Effector CD4-positive, alpha-beta T cell (primary cell): ENCODE data around the gene RANGRF.

Experiments used
- DNase-seq: peaks from one replicate; pipeline ENCODE4 v3.0.0-alpha.2; 2020

Gene RANGRF

GRCh38 chr17:8314797-8315763 lies 26.6 kb downstream of the RANGRF start:
- no peak for DNase-seq

GRCh38 chr17:8315764-8316217 lies 27.3 kb downstream of the RANGRF start:
- DNase-seq: no peak

DNA sequence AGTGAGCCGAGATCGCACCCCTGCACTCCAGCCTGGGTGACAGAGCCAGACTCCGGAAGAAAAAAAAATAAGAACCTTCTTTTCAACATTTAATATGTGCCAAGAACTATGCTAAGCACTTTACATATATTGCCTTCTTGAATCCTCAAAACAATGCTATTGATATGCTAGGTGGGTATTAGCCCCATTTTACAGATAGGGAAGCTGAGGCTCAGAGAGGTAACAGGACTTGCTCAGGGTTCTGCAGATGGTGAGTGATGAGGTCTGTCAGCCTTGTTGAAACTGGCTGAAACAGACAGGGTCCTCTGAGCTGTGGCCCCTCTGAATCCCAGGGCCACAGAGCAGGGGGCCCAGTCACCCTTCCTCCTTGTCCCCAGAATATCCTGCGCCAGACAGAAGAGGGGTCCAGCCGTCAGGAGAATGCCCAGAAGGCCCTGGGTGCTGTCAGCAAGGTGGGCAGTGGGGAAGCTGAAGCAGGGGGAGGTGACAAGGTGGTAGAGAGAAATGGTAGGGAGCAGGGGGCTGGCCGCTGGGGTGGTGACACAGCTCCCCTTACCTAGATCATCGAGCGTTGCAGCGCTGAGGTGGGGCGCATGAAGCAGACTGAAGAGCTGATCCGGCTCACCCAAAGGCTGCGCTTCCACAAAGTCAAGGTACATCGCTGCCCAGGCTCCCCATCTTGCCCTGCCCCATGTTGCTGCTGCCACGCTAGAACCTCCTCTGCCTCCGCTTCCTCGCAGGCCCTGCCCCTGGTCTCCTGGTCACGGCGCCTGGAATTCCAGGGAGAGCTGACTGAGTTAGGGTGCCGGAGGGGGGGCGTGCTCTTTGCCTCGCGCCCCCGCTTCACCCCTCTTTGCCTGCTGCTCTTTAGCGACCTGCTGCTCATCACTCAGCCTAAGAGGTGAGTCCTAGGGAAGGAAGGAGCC lies 29.8 kb downstream of the RANGRF start:
- DNase-seq: no peak

GRCh38 chr17:8320262-8320661 lies 31.8 kb downstream of the RANGRF start:
- DNase-seq: no peak

DNA sequence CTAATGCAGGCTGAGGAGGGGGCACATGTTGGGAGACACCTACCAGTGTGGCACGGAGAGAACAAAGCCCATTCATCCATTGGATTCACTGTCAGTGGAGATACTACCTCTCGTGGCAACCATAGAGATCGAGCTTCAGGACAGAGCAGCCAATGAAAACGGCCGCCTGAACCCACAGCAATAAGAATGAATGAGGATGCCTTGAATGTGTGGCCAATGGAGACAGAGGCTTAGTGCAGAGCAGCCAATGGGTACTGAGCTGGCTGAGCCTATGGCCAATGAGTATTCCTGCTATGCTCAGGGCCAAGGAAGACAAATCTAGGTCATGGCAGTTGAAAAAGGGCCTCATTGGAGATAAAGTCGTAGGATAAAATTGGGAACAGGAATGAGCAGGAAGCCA lies 32.5 kb downstream of the RANGRF start:
- DNase-seq: no peak

DNA sequence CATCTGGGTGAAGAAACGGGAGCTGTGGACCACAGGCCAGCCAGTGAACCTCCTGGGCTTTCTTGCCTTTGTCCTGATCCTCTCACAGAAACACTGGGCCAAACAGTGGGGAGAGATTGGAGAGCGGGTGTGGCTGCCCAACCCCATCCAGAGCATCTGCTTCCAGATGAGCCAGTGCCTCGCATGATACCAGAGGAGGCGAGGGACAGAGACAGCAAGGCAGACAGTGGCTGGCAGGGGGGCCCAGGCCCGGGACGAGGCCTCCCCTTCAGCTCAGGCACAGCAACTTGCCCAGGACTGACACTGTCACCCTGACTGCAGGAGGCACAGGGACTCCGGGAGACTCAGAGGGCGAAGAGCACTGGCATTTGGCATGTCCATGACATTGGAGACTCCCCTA lies 33.6 kb downstream of the RANGRF start:
- no peak for DNase-seq

DNA sequence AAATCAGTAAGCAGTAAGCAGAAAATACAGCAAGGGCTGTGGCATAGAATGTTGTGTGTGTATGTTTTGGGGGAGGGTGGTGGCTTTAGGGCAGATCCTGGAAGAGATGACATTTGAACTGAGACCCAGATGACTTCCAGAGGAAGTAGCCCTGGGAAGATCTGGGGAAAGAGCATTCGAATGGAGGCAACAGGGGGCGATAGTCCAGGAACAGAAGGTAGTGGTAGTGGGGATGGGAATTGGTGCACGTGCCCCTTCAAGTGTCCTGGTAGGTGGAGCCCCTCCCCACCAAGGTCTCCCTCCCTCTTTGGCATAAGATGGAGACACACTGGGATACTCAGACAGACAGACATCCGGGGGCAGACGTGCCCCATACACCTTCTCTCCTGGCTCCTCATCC lies 35.7 kb downstream of the RANGRF start:
- DNase-seq: no peak

DNA sequence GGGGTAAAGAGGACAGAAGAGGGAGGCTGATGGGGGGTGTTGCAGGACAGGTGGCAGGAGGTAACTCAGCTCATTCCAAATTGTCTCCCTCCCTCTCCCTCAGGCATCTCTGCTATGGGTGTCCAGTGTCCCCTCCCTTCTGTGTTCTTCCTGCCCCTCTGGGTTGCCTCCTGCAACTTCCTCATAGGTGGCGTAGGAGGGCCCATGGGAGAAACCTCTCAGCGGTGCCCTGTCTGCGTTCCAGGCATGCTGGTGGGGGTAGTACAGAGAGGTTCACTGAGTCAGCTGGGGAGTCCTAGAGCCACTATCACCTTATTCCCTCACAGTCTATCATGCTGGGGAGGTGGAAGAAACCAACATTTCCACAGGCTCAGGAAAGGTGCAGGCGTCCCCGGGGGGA lies 36.5 kb downstream of the RANGRF start:
- DNase-seq: no peak

GRCh38 chr17:8326511-8327302 lies 38.2 kb downstream of the RANGRF start:
- no peak for DNase-seq

DNA sequence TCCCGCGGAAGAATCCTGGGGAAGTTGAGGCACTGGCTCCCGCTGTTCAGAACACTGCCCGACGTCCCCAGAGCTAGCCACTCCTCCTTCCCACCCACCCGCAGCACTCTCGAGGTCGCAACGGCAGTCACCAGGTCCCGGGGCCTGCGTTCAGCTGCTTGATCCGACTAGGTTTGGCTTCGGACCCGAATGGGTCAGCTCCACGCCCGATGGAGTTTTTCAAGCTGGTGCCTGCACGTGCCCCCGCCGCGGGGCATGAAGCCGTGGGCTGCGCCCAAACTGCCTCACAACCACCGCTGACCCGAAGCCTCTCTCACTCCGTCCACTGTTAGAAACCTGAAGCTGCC lies 38.8 kb downstream of the RANGRF start:
- no peak for DNase-seq

DNA sequence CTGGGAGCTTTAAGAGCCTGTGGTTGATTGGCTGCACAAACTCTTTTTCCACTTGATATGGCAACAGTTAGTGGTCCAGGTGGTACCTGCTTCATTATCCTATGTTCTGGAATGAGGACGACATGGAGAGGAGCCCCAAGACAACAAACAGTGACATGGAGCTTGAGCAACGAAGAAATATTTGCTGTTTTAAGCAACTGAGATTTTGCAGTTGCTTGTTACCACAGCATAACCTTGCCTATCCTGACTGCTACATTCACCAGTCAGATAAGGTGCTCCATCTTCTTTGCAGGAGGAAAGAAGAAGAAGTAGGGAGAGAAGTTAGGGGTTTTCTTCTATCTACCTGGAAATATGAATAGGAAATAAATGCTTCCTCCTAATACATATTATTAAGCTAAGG lies 43.7 kb downstream of the RANGRF start:
- no peak for DNase-seq

DNA sequence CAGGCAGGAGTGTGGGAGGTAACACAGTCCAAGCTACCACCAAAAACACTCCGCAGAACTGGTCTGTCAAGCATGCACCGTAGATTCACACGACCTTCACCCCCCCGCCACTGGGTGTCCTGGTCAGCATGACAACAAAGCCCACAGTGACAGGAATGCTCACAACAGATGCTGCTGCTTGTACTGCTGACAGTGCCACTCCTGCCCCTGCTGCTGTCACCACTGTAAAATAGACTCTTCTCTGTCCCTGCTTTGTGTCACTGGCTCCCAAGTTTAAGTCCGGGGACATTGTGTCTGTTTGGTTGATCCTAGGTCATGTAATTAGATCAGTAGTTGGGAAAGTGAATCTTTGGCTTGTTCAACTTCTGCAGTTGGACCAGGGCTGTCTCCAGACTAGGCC lies 44.2 kb downstream of the RANGRF start:
- no peak for DNase-seq

- no peak for DNase-seq
Measured at GRCh38 chr17:8333281-8333680, 44.8 kb downstream of the RANGRF start.

DNA sequence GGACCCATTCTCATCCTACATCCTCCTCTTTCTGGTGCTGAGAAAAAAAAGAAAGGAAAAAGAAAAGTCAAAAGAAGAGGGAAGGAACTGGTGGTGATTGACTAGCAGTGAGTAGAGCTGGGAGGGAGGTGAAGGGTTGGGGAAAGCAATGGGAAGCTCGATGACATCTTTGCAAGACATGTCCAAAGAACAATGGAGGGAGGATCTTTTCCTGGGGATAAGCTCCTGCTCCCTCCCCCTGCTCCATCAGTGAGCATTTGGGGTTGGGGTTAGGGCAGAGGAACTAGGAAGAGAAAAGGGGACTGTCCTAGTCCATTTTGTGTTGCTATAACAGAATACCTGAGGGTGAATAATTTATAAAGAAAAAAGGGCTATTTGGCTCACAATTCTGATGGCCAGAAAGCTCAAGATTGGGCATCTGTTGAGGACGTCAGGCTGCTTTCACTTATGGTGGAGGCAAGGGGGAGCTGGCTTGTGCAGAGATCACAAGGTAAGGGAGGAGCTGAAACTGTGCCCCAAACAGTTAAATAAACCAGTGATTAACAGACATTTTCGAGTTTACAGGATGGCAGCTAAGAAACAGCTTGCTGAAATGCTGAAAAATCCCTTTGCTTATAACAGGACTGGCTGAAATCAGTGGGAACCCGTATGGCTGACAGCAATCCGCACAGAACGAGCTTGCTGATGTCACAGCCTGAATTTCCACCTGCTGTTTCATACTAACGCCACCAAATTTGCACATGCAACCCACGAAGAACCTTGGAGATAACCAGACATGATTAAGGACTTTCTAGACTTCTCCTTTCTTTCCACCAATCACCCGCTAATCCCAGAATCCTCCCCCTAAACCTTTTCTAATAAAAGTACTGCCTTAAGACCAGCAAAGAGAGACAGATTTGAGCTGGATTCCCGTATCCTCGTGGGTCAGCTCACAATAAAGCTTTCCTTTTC lies 49.6 kb downstream of the RANGRF start:
- no peak for DNase-seq

DNA sequence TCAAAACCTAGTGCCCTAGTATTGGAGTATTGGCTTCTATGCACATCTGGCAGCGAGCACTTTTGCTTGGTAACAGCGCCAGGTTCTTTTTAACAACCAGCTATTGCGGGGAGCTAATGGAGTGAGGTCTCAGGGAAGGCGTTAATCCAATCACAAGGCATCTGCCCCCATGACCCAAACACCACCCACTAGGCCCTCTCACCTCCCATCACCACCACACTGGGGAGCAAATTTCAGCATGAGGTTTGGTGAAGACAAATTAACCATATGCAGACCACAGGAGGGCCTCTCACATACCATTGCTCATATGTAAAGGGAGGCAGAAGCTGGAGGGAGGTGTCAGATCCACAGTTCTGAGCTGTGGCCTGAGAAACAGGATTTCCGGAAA lies 50.3 kb downstream of the RANGRF start:
- DNase-seq: no peak

GRCh38 chr17:8339540-8339939 lies 51.1 kb downstream of the RANGRF start, which contains the start of gene ODF4:
Gene ODF4, plus strand, starts transcription at chr17:8339840. Its CDS starts 212 bp downstream, at chr17:8340052.
- no peak for DNase-seq
